Measurements from ENCODE around the gene RNF224. TPM values are rescaled to one million over a fixed set of nuclear protein-coding genes. Genes with fewer than 3 reads are reported as not detected.
A peak's percentile ranks its signal among the peaks of the same experiment; 100 is the strongest.

Gene RNF224
- polyA plus RNA-seq, 4 donors: 3.6 to 20.1 (median 12.5) TPM

DNA sequence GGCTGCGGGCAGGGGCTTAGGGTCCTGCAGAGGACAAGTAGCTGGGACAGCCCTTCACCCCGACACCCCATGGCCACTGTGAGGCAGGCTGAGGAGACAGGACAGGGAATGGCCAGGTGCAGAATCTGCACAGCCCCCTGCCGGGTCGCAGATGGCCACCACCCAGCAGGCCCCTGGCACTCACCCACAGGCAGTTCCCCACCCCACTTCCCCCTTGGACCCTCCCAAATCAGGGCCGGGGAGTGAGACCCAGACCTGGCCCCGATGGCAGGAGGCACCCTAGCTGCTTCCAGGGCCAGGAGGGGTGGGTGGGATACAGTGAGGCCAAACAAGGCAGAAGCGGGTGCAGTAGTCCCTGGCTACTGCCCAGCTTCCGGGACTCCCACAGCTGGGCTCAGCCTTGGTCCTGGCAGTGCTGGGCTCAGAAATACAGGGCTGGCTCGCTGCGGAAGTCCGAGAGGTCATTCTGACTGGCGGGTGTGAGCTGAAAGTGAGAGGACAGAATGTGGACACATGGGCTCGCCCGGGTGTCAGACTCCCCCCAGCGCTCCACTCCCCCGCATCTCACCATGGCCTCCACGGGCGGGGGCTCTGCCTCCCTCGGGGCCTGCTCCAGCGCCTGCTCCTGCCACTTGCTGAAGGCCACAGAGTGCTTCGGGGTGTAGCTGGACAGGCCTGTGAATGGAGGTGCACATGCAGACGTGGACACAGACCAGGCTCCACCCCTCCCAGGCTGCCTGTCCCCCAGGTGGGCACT, 35.4 kb upstream of the RNF224 start:
- no peak for DNase-seq (ENCODE audit: low read depth in 4 of 4, low spot score in 2 of 4)

GRCh38 chr9:137192448-137192780, 34.9 kb upstream of the RNF224 start:
- no peak for DNase-seq (ENCODE audit: low read depth in 4 of 4, low spot score in 2 of 4)

DNA sequence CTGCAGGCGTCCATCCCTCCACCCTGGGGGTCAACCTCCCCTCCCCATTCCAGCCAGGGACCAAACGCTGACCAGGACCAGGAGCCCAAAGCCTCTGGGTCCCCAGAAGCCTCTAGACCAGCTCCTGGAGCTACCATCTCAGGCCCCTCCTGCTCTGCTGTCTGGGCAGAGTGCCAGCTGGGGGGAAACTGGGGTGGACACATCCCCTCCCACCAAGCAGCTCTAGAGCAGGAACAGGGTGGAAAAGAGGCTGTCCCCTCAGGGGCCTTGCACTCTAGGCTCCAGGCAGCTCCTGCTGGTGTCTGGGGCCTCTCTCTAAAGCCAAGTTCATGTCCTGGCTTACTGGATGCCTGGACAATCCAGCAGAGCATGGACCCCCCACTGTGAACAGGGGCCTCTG, 34.4 kb upstream of the RNF224 start:
- no peak for DNase-seq (ENCODE audit: low read depth in 4 of 4, low spot score in 2 of 4)

- no peak for DNase-seq (ENCODE audit: low read depth in 4 of 4, low spot score in 2 of 4)
Measured at GRCh38 chr9:137193771-137194170, 33.5 kb upstream of the RNF224 start.

DNA sequence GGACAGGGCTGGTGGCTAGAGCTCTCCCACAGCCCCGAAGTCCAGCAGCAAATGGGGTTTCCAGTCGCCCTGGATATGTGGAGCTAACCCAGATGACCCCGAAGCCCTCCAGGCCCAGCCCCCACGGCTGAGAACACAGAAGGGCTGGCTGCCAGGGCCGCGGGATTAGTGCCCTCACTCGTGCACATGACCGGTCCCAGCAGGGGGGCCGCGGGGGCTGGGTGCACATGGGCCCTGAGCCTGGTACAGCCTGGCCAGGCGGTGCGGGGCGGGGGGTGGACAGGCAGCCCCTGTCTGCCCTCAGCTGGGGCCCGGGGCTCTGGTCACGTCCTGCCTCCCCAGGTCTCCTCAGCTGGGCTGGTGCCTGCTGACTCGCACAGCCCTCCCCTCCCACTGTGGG, 32.9 kb upstream of the RNF224 start:
- DNase-seq (ENCODE audit: low read depth in 4 of 4, low spot score in 2 of 4): no peak

DNA sequence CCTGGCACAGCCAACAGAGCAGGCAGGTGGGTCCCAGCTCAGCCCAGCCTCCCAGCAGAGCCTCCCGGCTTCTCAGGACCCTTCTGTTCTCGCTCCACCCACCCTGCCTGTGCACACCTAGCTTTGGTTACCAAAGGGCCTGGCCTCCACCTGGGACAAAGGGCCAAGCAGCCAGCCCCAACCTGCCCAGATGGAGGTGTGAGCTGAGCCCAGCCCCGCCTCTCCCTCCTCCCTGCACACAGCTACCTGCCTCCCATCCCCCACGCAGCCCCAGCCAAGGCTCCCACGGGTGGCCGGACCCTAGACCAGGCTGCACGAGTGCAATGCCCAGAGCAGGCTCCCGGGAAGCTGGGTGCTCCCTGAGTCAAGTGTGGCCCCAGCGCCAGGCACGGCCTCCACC, 32.4 kb upstream of the RNF224 start:
- DNase-seq (ENCODE audit: low read depth in 4 of 4, low spot score in 2 of 4): no peak

DNA sequence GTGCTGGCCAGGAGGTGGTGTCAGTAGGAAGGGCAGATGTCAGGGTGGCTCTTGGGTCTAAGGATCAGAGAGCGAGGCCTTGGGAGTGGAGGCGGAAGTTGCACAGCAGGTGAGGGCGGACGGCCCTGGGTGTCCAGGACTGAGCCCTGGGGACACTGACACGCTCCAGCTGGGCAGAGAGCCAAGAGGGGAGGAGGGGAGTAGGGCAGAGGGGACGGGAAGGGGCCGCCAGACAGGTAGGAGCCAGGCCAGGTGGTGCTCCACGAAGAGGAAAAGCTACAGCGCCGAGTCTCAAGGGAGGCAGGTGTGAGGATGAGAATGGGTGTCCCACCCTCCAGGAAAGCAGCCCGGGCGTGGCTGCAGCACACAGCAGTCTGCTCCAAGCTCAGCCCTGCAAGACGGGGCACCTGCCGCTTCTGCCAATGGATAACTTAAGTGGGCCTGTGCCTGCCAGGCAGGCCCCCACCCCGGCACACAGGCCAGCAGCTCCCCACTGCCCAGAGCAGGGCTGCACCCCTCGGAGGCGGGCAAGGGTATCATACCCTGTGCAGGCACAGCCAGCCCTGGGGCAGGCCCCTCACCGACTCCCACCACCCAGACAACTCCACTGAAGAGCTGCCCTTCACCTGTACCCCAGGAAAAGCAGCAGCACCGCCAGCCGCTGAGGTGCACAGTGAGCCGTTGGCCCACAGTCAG, 31.6 kb upstream of the RNF224 start:
- DNase-seq (ENCODE audit: low read depth in 4 of 4, low spot score in 2 of 4): no peak

- no peak for DNase-seq (ENCODE audit: low read depth in 4 of 4, low spot score in 2 of 4)
Measured at GRCh38 chr9:137198051-137198901, 29.0 kb upstream of the RNF224 start.

- no peak for DNase-seq (ENCODE audit: low read depth in 4 of 4, low spot score in 2 of 4)
Measured at GRCh38 chr9:137198902-137199283, 28.4 kb upstream of the RNF224 start.

- no peak for DNase-seq (ENCODE audit: low read depth in 4 of 4, low spot score in 2 of 4)
Measured at GRCh38 chr9:137199411-137200121, 27.7 kb upstream of the RNF224 start.

- DNase-seq (ENCODE audit: low read depth in 4 of 4, low spot score in 2 of 4): peak; percentile 89 to 98 (median 94)
Measured at GRCh38 chr9:137200311-137201204, 26.7 kb upstream of the RNF224 start, which contains the start of gene TPRN. Gene TPRN, minus strand, starts transcription at chr9:137200741. Its CDS starts 30 bp downstream, at chr9:137200711.

GRCh38 chr9:137201205-137201868, 26.0 kb upstream of the RNF224 start:
- DNase-seq (ENCODE audit: low read depth in 4 of 4, low spot score in 2 of 4): no peak

GRCh38 chr9:137202966-137203365, 24.3 kb upstream of the RNF224 start:
- DNase-seq (ENCODE audit: low read depth in 4 of 4, low spot score in 2 of 4): no peak

DNA sequence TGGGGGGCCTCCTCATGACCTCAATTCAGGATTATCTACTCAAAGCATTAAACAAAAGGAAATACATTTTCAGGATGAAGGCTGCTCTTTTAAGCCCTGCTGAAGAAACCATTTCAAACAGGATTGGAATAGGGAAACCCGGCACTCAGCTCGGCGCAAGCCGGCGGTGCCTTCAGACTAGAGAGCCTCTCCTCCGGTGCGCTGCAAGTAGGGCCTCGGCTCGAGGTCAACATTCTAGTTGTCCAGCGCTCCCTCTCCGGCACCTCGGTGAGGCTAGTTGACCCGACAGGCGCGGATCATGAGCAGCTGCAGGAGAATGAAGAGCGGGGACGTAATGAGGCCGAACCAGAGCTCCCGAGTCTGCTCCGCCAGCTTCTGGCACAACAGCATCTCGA, 22.6 kb upstream of the RNF224 start:
- no peak for DNase-seq (ENCODE audit: low read depth in 4 of 4, low spot score in 2 of 4)

GRCh38 chr9:137205126-137206069, 21.9 kb upstream of the RNF224 start, which contains the start of the genes NDOR1 and TMEM203:
Gene NDOR1, plus strand, starts transcription at chr9:137205700. Its CDS starts 78 bp downstream, at chr9:137205778.
Gene TMEM203, minus strand, starts transcription at chr9:137205648. Its CDS starts 234 bp downstream, at chr9:137205414.
- peak in 1 of 4 donors; percentile 88 for DNase-seq (ENCODE audit: low read depth in 4 of 4, low spot score in 2 of 4)

DNA sequence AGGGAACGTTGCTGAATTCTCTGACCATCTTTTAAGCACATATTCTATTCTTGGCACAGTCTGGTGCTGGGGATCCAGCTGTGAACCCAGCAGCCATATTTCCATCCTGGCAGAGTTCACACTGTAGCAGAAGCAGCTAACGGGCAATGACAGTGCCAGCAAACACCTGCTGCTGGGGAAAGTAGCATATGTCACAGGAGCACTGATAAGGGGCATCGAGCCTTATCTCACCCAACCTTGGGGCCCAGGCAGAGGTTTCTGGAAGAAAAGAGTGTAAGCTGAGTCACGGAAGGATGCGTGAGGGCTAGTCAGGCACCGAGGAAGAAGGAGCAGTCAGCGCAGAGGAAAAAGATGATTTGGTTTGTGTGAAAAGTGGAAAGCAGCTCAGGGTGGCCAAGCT, 20.7 kb upstream of the RNF224 start:
- DNase-seq (ENCODE audit: low read depth in 4 of 4, low spot score in 2 of 4): no peak

GRCh38 chr9:137211532-137211931, 15.8 kb upstream of the RNF224 start:
- no peak for DNase-seq (ENCODE audit: low read depth in 4 of 4, low spot score in 2 of 4)

- DNase-seq (ENCODE audit: low read depth in 4 of 4, low spot score in 2 of 4): no peak
Measured at GRCh38 chr9:137212520-137212919, 14.8 kb upstream of the RNF224 start.

All from left renal cortex interstitium (tissue), 4 donors.